GM21737 (cell line): ENCODE measurements around the gene ST6GALNAC4.

ENCODE experiments used
- ATAC-seq: cut with Tn5 transposase; IDR thresholded peaks from one replicate; pipeline ENCODE4 v1.9.1; 2021; ENCODE audit warnings: mild to moderate bottlenecking, moderate library complexity; ENCODE audit not compliant: unreplicated experiment

Gene ST6GALNAC4

GRCh38 chr9:127947841-127948710 is 31.2 kb upstream of the ST6GALNAC4 start:
- ATAC-seq: no peak

GRCh38 chr9:127946728-127947127 is 29.9 kb upstream of the ST6GALNAC4 start:
- no peak for ATAC-seq

- ATAC-seq: no peak
These were observed 29.1 kb upstream of the ST6GALNAC4 start for GRCh38 chr9:127945942-127946341.

- ATAC-seq: no peak
These were observed 28.5 kb upstream of the ST6GALNAC4 start for GRCh38 chr9:127945338-127945737.

GRCh38 chr9:127944586-127945218 is 27.9 kb upstream of the ST6GALNAC4 start:
- no peak for ATAC-seq

GRCh38 chr9:127943731-127944144 is 26.9 kb upstream of the ST6GALNAC4 start:
- ATAC-seq: no peak

GRCh38 chr9:127943011-127943662 is 26.3 kb upstream of the ST6GALNAC4 start:
- no peak for ATAC-seq

GRCh38 chr9:127942216-127943010 is 25.6 kb upstream of the ST6GALNAC4 start:
- no peak for ATAC-seq

GRCh38 chr9:127941961-127942215 is 25.0 kb upstream of the ST6GALNAC4 start:
- no peak for ATAC-seq

GRCh38 chr9:127941062-127941960 is 24.5 kb upstream of the ST6GALNAC4 start:
- no peak for ATAC-seq

GRCh38 chr9:127940593-127940992 is 23.8 kb upstream of the ST6GALNAC4 start:
- no peak for ATAC-seq

GRCh38 chr9:127938298-127938690 is 21.5 kb upstream of the ST6GALNAC4 start:
- ATAC-seq: no peak

- ATAC-seq: peak; percentile 82
These were observed 20.8 kb upstream of the ST6GALNAC4 start, which contains the start of gene DPM2 for GRCh38 chr9:127937388-127938297. Gene DPM2 (minus strand): TSS chr9:127937854. CDS start chr9:127937820, 34 bp downstream.

- ATAC-seq: no peak
These were observed 20.2 kb upstream of the ST6GALNAC4 start for GRCh38 chr9:127937056-127937387.

GRCh38 chr9:127936347-127936852 is 19.6 kb upstream of the ST6GALNAC4 start:
- no peak for ATAC-seq

GRCh38 chr9:127935765-127936221 is 19.0 kb upstream of the ST6GALNAC4 start:
- ATAC-seq: no peak

GRCh38 chr9:127934986-127935385 is 18.1 kb upstream of the ST6GALNAC4 start:
- ATAC-seq: no peak

GRCh38 chr9:127934248-127934647 is 17.4 kb upstream of the ST6GALNAC4 start:
- no peak for ATAC-seq
